ENCODE data around the gene HS3ST4. TPM values are rescaled to one million over a fixed set of nuclear protein-coding genes. Genes with fewer than 3 reads are reported as not detected.

The HS3ST4 gene
- total and polyA plus RNA-seq, 2 donors (not counting 3 experiments of a cell fraction or from before 2014, with no cell fraction given): not detected

DNA sequence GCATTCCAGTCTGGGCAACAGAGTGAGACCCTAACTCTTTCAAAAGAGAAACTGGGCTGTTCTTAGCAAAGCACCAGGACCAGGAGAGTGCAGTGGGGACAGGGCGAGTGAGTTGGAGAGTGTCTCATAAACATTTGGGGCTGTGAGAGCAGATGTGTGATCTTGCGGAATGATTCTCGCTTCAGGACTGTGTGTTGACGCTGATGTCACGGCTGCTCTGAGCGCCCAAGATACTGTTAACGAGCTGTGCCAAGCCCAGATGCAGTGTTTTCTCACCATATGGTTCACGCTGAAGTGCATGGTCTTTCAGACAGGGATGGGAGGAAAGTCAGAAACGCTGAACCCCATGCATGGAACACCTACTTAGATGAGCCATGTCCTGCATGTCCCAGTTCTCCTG, 438.2 kb downstream of the HS3ST4 start:
- H3K79me2 ChIP-seq (ENCODE audit: control insufficient read depth, insufficient read depth, low read length): no peaks in the 10 kb centered on the region
- H3K27ac ChIP-seq (ENCODE audit: insufficient read depth, low read depth, low read length): no peak overlapping the region
- H3K4me1 ChIP-seq (ENCODE audit: control insufficient read depth, extremely low read depth, insufficient read depth, low read length): no peaks in the 10 kb centered on the region
- no peaks in the 10 kb centered on the region for H4K20me1 ChIP-seq (replicated peaks; ENCODE audit: control insufficient read depth, extremely low read depth, insufficient read depth, low read length)
- H3K4me2 ChIP-seq (ENCODE audit: insufficient read depth, low read length): no peak overlapping the region
- H3K27me3 ChIP-seq (ENCODE audit: control insufficient read depth in 2 of 2, insufficient read depth in 2 of 2, low read length in 2 of 2): no peaks in the 10 kb centered on the region
- no peak for DNase-seq (ENCODE audit: low read depth, low spot score)
- H3K9me1 ChIP-seq (replicated peaks; ENCODE audit: control insufficient read depth, extremely low read depth, insufficient read depth, low read length): no peaks in the 10 kb centered on the region
- no peaks in the 10 kb centered on the region for H3K36me3 ChIP-seq (ENCODE audit: control insufficient read depth in 2 of 2, extremely low read depth in 1 of 2, insufficient read depth in 2 of 2, low read length in 2 of 2)
- H3K9me3 ChIP-seq (replicated peaks; ENCODE audit: control insufficient read depth, insufficient read depth, low read length): no peaks in the 10 kb centered on the region
- no peak overlapping the region for H3K4me3 ChIP-seq (replicated peaks in 1 of 3; ENCODE audit: insufficient read depth in 1 of 3, low read depth in 1 of 3, low read length in 3 of 3)
- TF ChIP-seq JUN (IDR thresholded peaks at IDR 0.05; ENCODE audit: borderline replicate concordance, insufficient read depth, insufficient read length, low read depth) (no peak), EZH2 (IDR thresholded peaks at IDR 0.05; ENCODE audit: borderline replicate concordance, low read depth, low read length, severe bottlenecking) (no peak), MAX (IDR thresholded peaks at IDR 0.05; ENCODE audit: insufficient read depth, insufficient read length) (no peak), POLR2A (IDR thresholded peaks at IDR 0.05; ENCODE audit: low read depth, low read length) (no peak), MYC (IDR thresholded peaks at IDR 0.05; ENCODE audit: low read depth, low read length) (no peak), CTCF (IDR thresholded peaks at IDR 0.05; ENCODE audit: extremely low read depth in 1 of 2, insufficient read depth in 1 of 2, low read depth in 1 of 2, low read length in 2 of 2) (no peak), FOS (IDR thresholded peaks at IDR 0.05; ENCODE audit: borderline replicate concordance, insufficient read depth, low read length) (no peak), POLR2AphosphoS5 (IDR thresholded peaks at IDR 0.05; ENCODE audit: insufficient read depth, low read depth, low read length) (no peak), GATA2 (IDR thresholded peaks at IDR 0.05; ENCODE audit: insufficient read depth, insufficient read length, low read depth, low read length) (no peak)
- no TSS peak for BruUV-seq (replicated peaks)
- H3K9ac ChIP-seq (replicated peaks; ENCODE audit: extremely low read depth, insufficient read depth, low read length): no peak overlapping the region
- H2AFZ ChIP-seq (ENCODE audit: low read depth, low read length): no peak overlapping the region
- POLR2A ChIA-PET: no interaction called here
- intact Hi-C loops (cut with micrococcal nuclease): no loop called here
- no peak for FAIRE-seq
- dilution Hi-C loops (cut with MboI; ENCODE audit: extremely low pct_ligation_motif_present, low sequenced_read_pairs): no loop called here
- CTCF ChIA-PET: no interaction called here

Data from endothelial cell of umbilical vein (primary cell).